Fibroblast of villous mesenchyme (primary cell): ENCODE results near the gene CHRNA4. TPM values are rescaled to one million over a fixed set of nuclear protein-coding genes. Genes with fewer than 3 reads are reported as not detected.

ENCODE experiments used
- DNase-seq: peaks from one replicate; pipeline ENCODE4 v3.0.0-alpha.2; 2010; ENCODE audit warnings: low read depth
- H3K4me3 ChIP-seq: 2 replicates; pipeline ENCODE4 v1.5.1; 2011; ENCODE audit warnings: low read depth, mild to moderate bottlenecking, low read length
- total RNA-seq: library from RNA; depleted of rRNA; stranded (reverse); fragments of >200 nt; gene quantifications from 2 replicates; pipeline ENCODE4 v1.2.3, GENCODE V29; 2012
- TF ChIP-seq, protein P1 (sequence below): IDR thresholded peaks from 2 replicates; pipeline ENCODE4 v1.5.1; 2012; ENCODE audit warnings: low read depth, mild to moderate bottlenecking, low read length; ENCODE audit not compliant: insufficient read depth

The CHRNA4 gene
- total RNA-seq, 1 donor: not detected

DNA sequence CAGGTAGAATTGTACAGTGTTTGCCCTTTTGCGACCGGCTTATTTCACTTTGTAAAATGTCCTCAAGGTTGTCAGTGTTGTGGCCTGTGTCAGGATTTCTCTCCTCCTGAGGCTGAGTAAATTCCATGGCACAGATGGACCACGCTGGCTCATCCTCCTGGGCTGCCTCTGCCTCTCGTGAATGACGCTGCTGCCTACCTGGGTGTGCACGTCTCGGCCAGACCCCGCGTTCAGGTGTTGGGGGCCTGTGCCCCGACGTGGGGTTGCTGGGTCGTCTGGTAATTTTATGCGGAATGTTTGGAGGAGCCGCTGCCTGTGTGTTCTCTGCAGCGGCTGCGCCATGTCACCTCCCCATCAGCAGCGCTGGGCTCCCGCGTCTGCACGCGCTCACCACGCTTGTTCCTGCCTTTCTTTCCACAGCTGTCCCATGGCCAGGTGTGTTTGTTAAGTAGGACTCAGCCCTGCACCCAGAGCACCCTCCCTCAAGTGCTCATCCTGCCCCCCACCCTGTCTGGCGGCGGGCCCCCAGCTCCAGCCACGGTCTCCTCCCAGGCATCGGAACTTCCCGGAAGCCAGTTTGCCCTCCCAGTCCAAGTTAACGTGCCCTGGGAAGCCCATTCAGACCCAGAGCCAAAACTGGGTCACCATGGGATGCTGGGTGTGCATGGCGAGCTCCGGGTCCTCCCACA, 36.1 kb upstream of the CHRNA4 start:
- DNase-seq: no peak
- TF ChIP-seq, protein P1, sequence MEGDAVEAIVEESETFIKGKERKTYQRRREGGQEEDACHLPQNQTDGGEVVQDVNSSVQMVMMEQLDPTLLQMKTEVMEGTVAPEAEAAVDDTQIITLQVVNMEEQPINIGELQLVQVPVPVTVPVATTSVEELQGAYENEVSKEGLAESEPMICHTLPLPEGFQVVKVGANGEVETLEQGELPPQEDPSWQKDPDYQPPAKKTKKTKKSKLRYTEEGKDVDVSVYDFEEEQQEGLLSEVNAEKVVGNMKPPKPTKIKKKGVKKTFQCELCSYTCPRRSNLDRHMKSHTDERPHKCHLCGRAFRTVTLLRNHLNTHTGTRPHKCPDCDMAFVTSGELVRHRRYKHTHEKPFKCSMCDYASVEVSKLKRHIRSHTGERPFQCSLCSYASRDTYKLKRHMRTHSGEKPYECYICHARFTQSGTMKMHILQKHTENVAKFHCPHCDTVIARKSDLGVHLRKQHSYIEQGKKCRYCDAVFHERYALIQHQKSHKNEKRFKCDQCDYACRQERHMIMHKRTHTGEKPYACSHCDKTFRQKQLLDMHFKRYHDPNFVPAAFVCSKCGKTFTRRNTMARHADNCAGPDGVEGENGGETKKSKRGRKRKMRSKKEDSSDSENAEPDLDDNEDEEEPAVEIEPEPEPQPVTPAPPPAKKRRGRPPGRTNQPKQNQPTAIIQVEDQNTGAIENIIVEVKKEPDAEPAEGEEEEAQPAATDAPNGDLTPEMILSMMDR: no peak
- H3K4me3 ChIP-seq: no peak overlapping the region

DNA sequence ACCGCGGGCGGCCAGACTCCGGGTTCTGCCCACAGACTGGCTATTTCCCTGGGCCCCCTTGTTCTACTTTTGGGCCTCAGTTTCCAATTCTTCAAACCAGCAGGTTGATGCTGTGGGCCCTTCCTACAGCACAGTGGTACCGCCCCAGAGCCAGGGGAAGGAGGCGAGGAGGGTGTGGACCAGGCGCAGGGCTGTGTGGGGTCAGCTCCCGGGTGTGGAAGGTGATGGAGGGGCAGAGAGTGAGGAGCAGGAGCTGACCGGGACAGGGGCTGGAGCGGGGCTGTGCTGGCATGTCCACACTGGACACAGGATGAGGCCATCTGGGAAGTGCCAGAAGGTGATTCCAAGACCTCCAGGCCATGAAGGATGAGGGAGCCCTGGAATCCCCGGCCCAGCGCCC, 35.2 kb upstream of the CHRNA4 start:
- H3K4me3 ChIP-seq: no peak overlapping the region
- TF ChIP-seq, protein P1: no peak
- DNase-seq: no peak

DNA sequence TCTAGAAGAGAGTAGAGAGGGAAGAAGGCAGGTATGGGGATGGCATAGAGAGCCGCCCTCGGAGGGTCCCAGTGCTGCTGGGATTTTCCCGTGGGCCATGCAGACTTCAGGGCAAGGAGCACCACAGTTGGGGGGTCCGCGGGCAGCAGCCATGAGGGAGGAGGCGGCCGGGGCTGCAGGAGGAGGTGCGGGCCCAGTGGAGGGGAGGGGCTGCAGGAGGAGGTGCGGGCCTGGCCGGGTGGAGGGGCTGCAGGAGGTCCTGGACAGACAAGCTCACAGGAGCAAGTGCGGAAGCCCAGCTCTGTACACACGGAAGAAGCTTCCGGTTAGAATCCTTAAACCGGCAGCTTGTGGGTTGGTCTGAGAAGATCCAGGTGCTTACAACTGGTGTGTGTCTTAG, 34.6 kb upstream of the CHRNA4 start:
- TF ChIP-seq, protein P1: no peak
- no peak for DNase-seq

DNA sequence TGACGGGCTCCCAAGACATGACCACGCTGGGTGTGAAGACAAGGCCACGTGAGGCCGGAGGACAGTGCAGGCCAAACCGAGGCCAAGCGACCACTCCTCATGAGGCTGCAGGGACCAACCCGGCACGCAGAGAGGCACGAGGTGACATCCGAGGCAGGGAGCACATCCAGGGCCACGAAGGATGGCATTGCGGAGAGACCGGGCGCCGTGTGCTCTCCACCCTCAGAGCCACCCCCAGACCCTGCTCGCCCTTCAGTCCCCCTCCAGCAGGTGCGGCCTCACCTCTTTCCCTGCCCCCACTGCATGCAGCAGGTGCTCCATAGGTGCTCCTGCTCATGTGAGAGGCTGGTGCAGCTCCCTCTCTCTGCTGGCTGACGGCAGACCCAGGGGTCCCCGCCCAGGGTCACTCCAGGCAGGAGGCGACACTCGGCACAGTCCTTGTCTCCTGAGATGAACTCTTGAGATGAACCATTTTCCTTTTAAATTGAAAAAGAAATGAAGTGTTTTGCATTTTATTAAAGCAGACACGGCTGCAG, 33.8 kb upstream of the CHRNA4 start:
- H3K4me3 ChIP-seq: no peak overlapping the region
- TF ChIP-seq, protein P1: no peak
- DNase-seq: no peak

More for the DNA sequence above, 34.6 kb upstream of the CHRNA4 start:
- H3K4me3 ChIP-seq: no peak overlapping the region

DNA sequence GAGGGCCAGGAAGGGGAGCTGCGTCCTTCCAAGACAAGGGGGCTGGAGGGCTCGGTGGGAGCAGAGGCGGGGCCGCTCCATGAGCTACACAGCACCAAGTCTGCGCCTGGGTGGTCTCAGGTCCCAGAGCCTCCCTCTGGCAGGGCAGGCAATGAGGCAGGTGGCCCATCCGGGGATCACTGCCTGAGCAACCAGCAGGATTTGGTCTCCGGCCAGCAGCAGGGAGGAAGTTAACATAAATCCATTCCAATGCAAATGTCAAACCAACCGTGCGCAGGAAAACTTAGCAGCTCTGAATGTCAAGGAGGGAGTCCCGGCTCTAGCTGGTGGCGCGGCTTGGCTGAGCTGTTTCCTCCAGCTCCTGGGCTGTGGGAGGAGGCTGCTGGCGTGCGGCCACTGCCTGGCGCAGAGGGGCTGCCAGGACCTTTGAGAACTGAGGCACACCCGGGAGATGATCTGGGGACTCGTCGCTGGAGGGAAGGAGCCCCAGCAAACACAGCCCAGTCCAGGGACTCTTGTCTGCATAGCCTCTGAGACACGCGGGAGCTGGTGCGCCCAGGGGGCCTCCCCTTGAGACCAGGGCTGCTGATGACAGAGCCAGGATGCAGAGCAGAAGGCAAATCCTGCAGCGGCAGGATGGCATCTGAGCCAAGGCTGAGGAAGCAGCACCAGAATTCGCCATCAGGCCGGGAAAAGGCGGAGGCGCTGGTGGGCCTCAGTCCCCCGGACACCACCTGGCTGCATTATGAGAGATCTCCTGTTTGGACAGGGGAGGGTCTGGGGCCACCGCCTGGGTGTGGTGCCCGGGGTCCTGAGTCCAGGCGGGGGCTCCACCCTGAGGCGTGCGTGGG, 33.1 kb upstream of the CHRNA4 start:
- TF ChIP-seq, protein P1: no peak
- no peak for DNase-seq

DNA sequence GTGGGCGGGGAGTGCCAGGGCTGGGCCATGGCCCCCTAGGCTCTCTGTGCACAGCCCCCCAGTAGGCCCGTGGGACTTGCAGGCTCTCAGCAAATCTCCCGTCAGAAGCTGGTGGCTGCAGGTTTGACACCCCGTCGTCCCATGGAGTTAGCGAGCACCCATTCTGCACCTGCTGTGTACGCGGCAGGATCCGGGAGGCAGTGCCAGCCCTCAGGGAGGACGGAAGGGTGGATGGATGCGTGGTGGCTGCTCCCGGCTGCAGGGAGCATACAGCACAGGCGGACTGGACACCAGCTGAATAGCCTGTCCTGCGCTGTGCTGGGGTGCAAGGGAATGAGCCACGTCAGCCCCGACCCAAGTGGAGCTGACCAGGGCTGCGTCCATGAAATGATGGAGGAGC, 32.4 kb upstream of the CHRNA4 start:
- no peak overlapping the region for H3K4me3 ChIP-seq
- TF ChIP-seq, protein P1: no peak
- DNase-seq: no peak

More for the DNA sequence above, 33.1 kb upstream of the CHRNA4 start:
- H3K4me3 ChIP-seq: no peak overlapping the region
